Lower lobe of right lung (tissue), 2 donors: ENCODE measurements around the gene EPB41L4A. TPM values are rescaled to one million over a fixed set of nuclear protein-coding genes. Genes with fewer than 3 reads are reported as not detected.
A peak's percentile ranks its signal among the peaks of the same experiment; 100 is the strongest.

ENCODE experiments used
- ATAC-seq, 2 donors: fragments of 200-7000 bp; cut with Tn5 transposase; one replicate each; pipeline ENCODE4 v1.9.1; 2020 to 2022; ENCODE audit warnings: mild to moderate bottlenecking in 2 of 2, moderate library complexity in 2 of 2
- DNase-seq: peaks from one replicate; pipeline ENCODE4 v3.0.0-alpha.2; 2020
- H3K27ac ChIP-seq: fragments of 200-600 bp; one replicate; pipeline ENCODE4 v1.8.0; 2022
- H3K27me3 ChIP-seq: fragments of 200-600 bp; one replicate; pipeline ENCODE4 v1.8.0; 2022; ENCODE audit warnings: low read depth
- H3K36me3 ChIP-seq: fragments of 200-600 bp; one replicate; pipeline ENCODE4 v1.8.0; 2022; ENCODE audit warnings: mild to moderate bottlenecking
- H3K4me1 ChIP-seq: fragments of 200-600 bp; one replicate; pipeline ENCODE4 v1.8.0; 2022
- H3K4me3 ChIP-seq: fragments of 200-600 bp; one replicate; pipeline ENCODE4 v1.8.0; 2022; ENCODE audit warnings: mild to moderate bottlenecking
- H3K9me3 ChIP-seq: fragments of 200-600 bp; one replicate; pipeline ENCODE4 v1.8.0; 2022
- intact Hi-C: fragments of 100-400 bp; cut with DNase I; formaldehyde crosslinking; loops from one replicate; pipeline ENCODE4 v1.11.0; 2022
- total RNA-seq: library from RNA; stranded (reverse); fragmentation: NEBNext Ultra II Directional; extraction: Animal tissue kit (Norgen Biotek cat#: 25700); gene quantifications from one replicate; pipeline ENCODE4 v1.2.1, GENCODE V29; 2021
- TF ChIP-seq, protein P1 (sequence below): fragments of 200-600 bp; IDR thresholded peaks from one replicate; pipeline ENCODE4 v1.8.0; 2022; ENCODE audit warnings: antibody characterized with exemption, mild to moderate bottlenecking
- donor health status: DM: no; HTN: yes; CAD: no; lungs with severe emphysema.

Gene EPB41L4A
- total RNA-seq, 1 donor from 2014 or later, result 44.8 TPM

DNA sequence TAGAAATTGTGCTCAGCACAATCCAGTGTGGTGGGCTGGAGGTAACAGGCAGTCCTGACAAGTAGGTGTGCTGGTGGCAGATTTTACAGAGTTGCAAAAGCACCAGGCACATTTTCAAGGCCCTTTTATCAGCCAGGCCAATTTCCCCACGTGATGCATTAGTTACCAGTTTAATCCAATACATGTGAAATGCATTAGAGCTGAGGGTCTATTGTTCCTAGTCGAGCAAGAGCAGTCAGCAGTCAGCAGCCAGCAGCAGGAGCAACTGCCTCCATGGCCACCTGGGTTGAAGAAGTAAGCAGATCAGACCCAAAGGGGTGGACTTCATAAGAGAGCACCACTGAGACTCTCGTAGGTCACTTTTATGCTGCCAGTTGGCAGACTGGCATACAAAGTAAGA, 76.7 kb downstream of the EPB41L4A start:
- TF ChIP-seq, protein P1, sequence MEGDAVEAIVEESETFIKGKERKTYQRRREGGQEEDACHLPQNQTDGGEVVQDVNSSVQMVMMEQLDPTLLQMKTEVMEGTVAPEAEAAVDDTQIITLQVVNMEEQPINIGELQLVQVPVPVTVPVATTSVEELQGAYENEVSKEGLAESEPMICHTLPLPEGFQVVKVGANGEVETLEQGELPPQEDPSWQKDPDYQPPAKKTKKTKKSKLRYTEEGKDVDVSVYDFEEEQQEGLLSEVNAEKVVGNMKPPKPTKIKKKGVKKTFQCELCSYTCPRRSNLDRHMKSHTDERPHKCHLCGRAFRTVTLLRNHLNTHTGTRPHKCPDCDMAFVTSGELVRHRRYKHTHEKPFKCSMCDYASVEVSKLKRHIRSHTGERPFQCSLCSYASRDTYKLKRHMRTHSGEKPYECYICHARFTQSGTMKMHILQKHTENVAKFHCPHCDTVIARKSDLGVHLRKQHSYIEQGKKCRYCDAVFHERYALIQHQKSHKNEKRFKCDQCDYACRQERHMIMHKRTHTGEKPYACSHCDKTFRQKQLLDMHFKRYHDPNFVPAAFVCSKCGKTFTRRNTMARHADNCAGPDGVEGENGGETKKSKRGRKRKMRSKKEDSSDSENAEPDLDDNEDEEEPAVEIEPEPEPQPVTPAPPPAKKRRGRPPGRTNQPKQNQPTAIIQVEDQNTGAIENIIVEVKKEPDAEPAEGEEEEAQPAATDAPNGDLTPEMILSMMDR, result no peak
- DNase-seq (no peak), ATAC-seq (no peak)
- intact Hi-C loops, result no loop called here
- no peak overlapping the region for H3K27ac ChIP-seq
- no peaks in the 10 kb centered on the region for H3K27me3 ChIP-seq
- H3K4me3 ChIP-seq, result no peak overlapping the region
- H3K36me3 ChIP-seq, result no peaks in the 10 kb centered on the region
- H3K9me3 ChIP-seq, result no peaks in the 10 kb centered on the region
- H3K4me1 ChIP-seq, result peaks cover 20% of the 10 kb centered on the region

GRCh38 chr5:112339761-112340160, 79.3 kb downstream of the EPB41L4A start:
- ATAC-seq, result no peak
- TF ChIP-seq, protein P1, result no peak

GRCh38 chr5:112338681-112339337, 80.3 kb downstream of the EPB41L4A start:
- ATAC-seq, result peak; percentile 51 to 62

More at GRCh38 chr5:112339761-112340160, 79.3 kb downstream of the EPB41L4A start:
- H3K4me3 ChIP-seq, result no peak overlapping the region
- no peaks in the 10 kb centered on the region for H3K27me3 ChIP-seq
- peaks cover 20% of the 10 kb centered on the region for H3K4me1 ChIP-seq
- no peaks in the 10 kb centered on the region for H3K36me3 ChIP-seq
- no peak overlapping the region for H3K27ac ChIP-seq
- intact Hi-C loops, result no loop called here
- no peaks in the 10 kb centered on the region for H3K9me3 ChIP-seq
- DNase-seq, result no peak

DNA sequence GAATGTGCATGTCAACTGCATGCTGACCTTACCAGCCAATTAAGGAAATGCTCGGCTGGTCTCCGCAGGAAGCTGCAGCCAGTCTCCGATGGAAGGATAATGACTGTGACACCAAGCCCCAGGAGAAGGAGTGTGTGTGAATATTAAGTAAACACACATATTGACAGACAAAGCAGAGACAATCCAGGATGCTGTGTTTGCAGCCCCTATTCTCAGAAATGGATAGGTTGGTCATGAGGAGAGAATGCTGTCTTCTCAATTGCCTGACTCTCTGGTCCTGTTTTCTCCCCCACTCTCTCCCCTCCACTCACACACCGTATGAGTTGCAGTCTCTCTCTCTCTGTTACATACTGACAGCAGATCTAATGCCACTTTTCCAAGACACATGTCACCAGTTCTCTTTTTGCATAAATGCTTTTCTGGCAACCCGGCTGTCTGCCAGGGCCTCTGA, 85.7 kb downstream of the EPB41L4A start:
- Histone ChIP-seq H3K36me3 (no peaks in the 10 kb centered on the region), H3K27me3 (no peaks in the 10 kb centered on the region), H3K27ac (no peak overlapping the region), H3K9me3 (no peaks in the 10 kb centered on the region), H3K4me3 (no peak overlapping the region), H3K4me1 (peaks cover 34% of the 10 kb centered on the region)
- intact Hi-C loops, result no loop called here
- TF ChIP-seq, protein P1, result no peak
- ATAC-seq, result no peak
- DNase-seq, result no peak

More at GRCh38 chr5:112338681-112339337, 80.3 kb downstream of the EPB41L4A start:
- H3K4me3 ChIP-seq, result no peak overlapping the region
- no peaks in the 10 kb centered on the region for H3K9me3 ChIP-seq
- TF ChIP-seq, protein P1, result no peak
- no peak for DNase-seq
- H3K27ac ChIP-seq, result no peak overlapping the region
- no peaks in the 10 kb centered on the region for H3K36me3 ChIP-seq
- H3K27me3 ChIP-seq, result no peaks in the 10 kb centered on the region
- peaks cover 22% of the 10 kb centered on the region for H3K4me1 ChIP-seq
- intact Hi-C loops, result no loop called here

DNA sequence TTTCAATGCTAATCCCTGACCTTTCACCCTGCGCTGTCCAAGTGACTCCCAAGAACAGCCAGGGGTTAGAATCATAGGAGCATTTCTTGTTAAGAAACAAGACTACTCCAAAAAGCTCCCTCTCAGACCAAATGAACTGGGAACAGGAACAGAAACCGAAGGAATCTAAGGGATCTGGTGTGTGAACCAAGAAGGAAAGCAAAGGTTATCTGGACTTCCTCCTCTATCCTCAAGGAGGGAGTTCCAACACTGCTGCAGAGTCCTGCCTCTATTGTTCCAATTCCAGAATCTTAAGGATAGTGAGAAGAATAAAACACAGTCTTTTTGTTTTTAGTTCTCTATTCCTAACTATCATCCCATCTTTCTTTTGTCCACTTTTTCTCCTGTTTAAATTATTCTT, 87.2 kb downstream of the EPB41L4A start:
- no peak for DNase-seq
- ATAC-seq, result peak in 1 of 2 donors; percentile 18
- Histone ChIP-seq H3K9me3 (no peaks in the 10 kb centered on the region), H3K4me1 (peaks cover 31% of the 10 kb centered on the region), H3K27me3 (no peaks in the 10 kb centered on the region), H3K36me3 (no peaks in the 10 kb centered on the region), H3K27ac (no peak overlapping the region), H3K4me3 (no peak overlapping the region)
- intact Hi-C loops, result no loop called here
- TF ChIP-seq, protein P1, result no peak
